Sigmoid colon (tissue), 7 donors: ENCODE data around the gene IL1RAPL1. TPM values are rescaled to one million over a fixed set of nuclear protein-coding genes. Genes with fewer than 3 reads are reported as not detected.

ENCODE experiments used
- DNase-seq: peaks from one replicate; pipeline ENCODE4 v3.0.0-alpha.2; 2019
- H3K27ac ChIP-seq, 4 donors: fragments of 200-600 bp; sonication (generic); one replicate each; pipeline ENCODE4 v1.5.1; 2016 to 2019; ENCODE audit warnings: mild to moderate bottlenecking in 1 of 4
- H3K27me3 ChIP-seq, 3 donors: fragments of 200-600 bp; sonication (generic); one replicate each; pipeline ENCODE4 v1.5.1; 2019; ENCODE audit warnings: mild to moderate bottlenecking in 1 of 3
- H3K36me3 ChIP-seq, 4 donors: fragments of 200-600 bp; sonication (generic); one replicate each; pipeline ENCODE4 v1.5.1; 2016 to 2019
- H3K4me1 ChIP-seq, 4 donors: fragments of 200-600 bp; sonication (generic); one replicate each; pipeline ENCODE4 v1.5.1; 2017 to 2019
- H3K4me3 ChIP-seq, 4 donors: fragments of 200-600 bp; sonication (generic); one replicate each; pipeline ENCODE4 v1.5.1; 2017 to 2019; ENCODE audit warnings: mild to moderate bottlenecking in 2 of 4, moderate library complexity in 1 of 4
- H3K9me3 ChIP-seq, 4 donors: fragments of 200-600 bp in 3 of 4; sonication (generic) in 3 of 4; one replicate each; pipeline versions ENCODE4 v1.5.1 to v1.6.1; 2013 to 2019
- EP300 ChIP-seq, 4 donors: sonication (generic); formaldehyde crosslinking; IDR thresholded peaks; one replicate each; pipeline ENCODE4 v1.6.1; 2017; ENCODE audit warnings: antibody characterized with exemption in 4 of 4
- POLR2A ChIP-seq, 2 donors: fragments of 450-650 bp; IDR thresholded peaks; one replicate each; pipeline ENCODE4 v1.6.1; 2016; ENCODE audit warnings: antibody characterized with exemption in 2 of 2, mild to moderate bottlenecking in 2 of 2, moderate library complexity in 2 of 2
- POLR2AphosphoS5 ChIP-seq, 4 donors: sonication (generic); formaldehyde crosslinking; IDR thresholded peaks; one replicate each; pipeline ENCODE4 v1.6.1; 2017; ENCODE audit warnings: antibody characterized with exemption in 4 of 4
- WGBS, 2 donors: extraction: QIAGEN DNeasy Blood & Tissue Kit; methylation state at CpG; one replicate each; pipeline ENCODE4 v1.1.7; 2013; 5-methylcytosine and 5-hydroxymethylcytosine counted together
- intact Hi-C: fragments of 100-400 bp; cut with DNase I; formaldehyde crosslinking; loops from one replicate; pipeline ENCODE4 v1.15.1; 2023
- polyA plus RNA-seq, 3 donors: library from polyadenylated mRNA; stranded (reverse); fragments of 200-250 nt; gene quantifications; one replicate each; pipeline ENCODE4 v1.2.3, GENCODE V29; 2013
- total RNA-seq, 4 donors: library from RNA; depleted of rRNA; stranded (reverse); fragments of >200 nt; gene quantifications; one replicate each; pipeline ENCODE4 v1.1.0, GENCODE V29; 2016
- TF ChIP-seq, protein P1 (sequence below), 4 experiments: fragments of 450-650 bp in 3 of 4; fragments of 200-600 bp in 1 of 4; IDR thresholded peaks; one replicate each; pipeline ENCODE4 v1.5.1; 2016 to 2019; ENCODE audit warnings: antibody characterized with exemption in 4 of 4, mild to moderate bottlenecking in 3 of 4, moderate library complexity in 2 of 4
- donor health status: healthy with polysubstance abuse.
- donor health status: Bipolar disorder and iron deficiency.
- donor health status: healthy.

IL1RAPL1 gene
- total and polyA plus RNA-seq, 7 donors = 0.07 to 2.5 (median 1.2) TPM; not detected in 2

DNA sequence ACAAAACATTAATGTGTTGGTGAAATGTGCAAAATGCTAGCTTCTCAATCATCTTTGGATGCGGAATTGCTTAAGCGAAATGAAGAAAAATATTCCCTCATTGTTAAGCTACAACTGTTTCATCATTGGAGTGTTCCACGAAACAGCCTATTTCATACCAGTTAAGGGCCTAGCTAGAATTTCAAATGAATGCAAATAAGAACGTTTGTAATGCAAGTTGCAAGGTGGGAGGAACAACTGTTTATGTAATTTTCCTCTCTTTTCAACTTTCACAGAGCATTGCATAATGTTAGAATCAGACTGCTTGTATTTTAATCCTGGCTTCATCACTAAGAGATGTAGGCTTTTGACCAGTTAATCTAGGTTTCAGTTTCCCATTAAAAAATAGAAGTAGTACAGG is 480.1 kb downstream of the IL1RAPL1 start:
- WGBS, 2 donors = 71 to 73% methylated on average over 4 of the region's 4 CpGs

DNA sequence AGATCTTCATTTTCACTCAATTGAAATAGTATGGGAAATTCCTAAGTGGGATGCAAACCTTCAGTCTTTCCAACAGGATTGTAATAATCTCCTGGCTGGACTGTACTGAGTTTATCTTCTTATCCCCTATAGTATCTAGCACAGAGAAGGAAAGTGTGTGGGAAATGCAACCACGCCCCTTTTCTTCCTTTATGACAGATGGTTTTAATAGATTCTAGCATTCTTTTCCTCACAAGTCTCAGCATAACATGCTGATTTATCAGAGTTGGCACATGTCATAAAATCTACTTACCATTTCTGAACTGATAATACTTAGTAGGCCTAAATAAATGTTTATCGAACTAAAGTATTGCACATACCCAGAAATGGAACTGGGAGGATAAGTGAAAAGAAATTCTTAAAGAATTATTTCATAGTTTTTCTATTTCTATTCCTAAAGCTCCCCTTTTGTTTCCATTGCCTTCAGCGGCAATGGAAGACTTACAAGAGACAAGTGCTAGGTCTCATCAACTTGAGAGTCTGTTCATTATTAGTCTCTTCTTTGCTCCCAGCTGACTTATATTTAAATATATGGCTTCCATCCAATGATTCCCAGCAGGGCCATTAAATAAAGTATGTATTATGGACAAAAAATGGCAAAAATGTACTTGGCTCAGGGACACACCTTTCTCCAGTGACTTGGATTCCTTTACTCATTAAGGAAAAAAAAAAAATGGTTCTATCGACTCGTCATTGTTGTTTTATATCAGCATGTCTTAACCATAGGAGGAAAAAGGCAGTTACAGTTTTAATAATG is 484.5 kb downstream of the IL1RAPL1 start:
- 79 to 86% methylated on average over 5 of the region's 5 CpGs for WGBS, 2 donors
- H3K36me3 ChIP-seq = no peaks in the 10 kb centered on the region
- intact Hi-C loops = no loop called here

More for the DNA sequence above, 480.1 kb downstream of the IL1RAPL1 start:
- H3K9me3 ChIP-seq = no peaks in the 10 kb centered on the region
- no peak for TF ChIP-seq POLR2A (IDR thresholded peaks at IDR 0.05)
- TF ChIP-seq, protein P1, sequence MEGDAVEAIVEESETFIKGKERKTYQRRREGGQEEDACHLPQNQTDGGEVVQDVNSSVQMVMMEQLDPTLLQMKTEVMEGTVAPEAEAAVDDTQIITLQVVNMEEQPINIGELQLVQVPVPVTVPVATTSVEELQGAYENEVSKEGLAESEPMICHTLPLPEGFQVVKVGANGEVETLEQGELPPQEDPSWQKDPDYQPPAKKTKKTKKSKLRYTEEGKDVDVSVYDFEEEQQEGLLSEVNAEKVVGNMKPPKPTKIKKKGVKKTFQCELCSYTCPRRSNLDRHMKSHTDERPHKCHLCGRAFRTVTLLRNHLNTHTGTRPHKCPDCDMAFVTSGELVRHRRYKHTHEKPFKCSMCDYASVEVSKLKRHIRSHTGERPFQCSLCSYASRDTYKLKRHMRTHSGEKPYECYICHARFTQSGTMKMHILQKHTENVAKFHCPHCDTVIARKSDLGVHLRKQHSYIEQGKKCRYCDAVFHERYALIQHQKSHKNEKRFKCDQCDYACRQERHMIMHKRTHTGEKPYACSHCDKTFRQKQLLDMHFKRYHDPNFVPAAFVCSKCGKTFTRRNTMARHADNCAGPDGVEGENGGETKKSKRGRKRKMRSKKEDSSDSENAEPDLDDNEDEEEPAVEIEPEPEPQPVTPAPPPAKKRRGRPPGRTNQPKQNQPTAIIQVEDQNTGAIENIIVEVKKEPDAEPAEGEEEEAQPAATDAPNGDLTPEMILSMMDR (IDR thresholded peaks at IDR 0.05) = no peak
- TF ChIP-seq EP300 (IDR thresholded peaks at IDR 0.05) = no peak
- no peak for TF ChIP-seq POLR2AphosphoS5 (IDR thresholded peaks at IDR 0.05)
- no peak overlapping the region for H3K4me3 ChIP-seq
- no peak for DNase-seq
- H3K4me1 ChIP-seq = no peaks in the 10 kb centered on the region
- intact Hi-C loops = no loop called here
- H3K27ac ChIP-seq = no peak overlapping the region
- H3K27me3 ChIP-seq = no peaks in the 10 kb centered on the region
- H3K36me3 ChIP-seq = no peaks in the 10 kb centered on the region

DNA sequence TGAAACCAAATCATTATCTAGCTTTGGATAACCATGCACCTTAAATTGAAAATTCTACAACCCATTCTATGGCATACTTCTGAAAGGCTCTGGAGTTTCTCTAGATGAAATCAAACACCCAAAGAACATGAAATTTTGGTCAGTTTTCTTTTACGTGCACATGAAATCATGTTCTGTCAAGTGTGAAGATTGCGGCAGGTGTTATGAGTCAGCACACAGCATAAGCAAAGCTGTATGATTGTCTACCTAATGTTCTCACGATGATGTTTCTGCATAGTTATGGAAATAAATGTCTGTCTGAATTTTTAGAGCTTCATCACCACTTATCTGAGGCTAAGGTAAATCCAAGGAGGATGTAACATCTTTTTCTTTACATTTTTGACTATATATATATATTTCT is 495.3 kb downstream of the IL1RAPL1 start:
- Histone ChIP-seq H3K36me3 (no peaks in the 10 kb centered on the region), H3K4me1 (no peaks in the 10 kb centered on the region), H3K4me3 (no peak overlapping the region), H3K27me3 (no peaks in the 10 kb centered on the region), H3K27ac (no peak overlapping the region), H3K9me3 (no peaks in the 10 kb centered on the region)
- TF ChIP-seq, protein P1 (IDR thresholded peaks at IDR 0.05) = no peak
- TF ChIP-seq POLR2AphosphoS5 (IDR thresholded peaks at IDR 0.05) = no peak
- TF ChIP-seq POLR2A (IDR thresholded peaks at IDR 0.05) = no peak
- no peak for TF ChIP-seq EP300 (IDR thresholded peaks at IDR 0.05)
- intact Hi-C loops = no loop called here
- DNase-seq = no peak
- WGBS, 2 donors = 81 to 83% methylated on average over 3 of the region's 3 CpGs

More for the DNA sequence above, 484.5 kb downstream of the IL1RAPL1 start:
- H3K9me3 ChIP-seq = no peaks in the 10 kb centered on the region
- H3K27ac ChIP-seq = no peak overlapping the region
- TF ChIP-seq POLR2AphosphoS5 (IDR thresholded peaks at IDR 0.05) (no peak), EP300 (IDR thresholded peaks at IDR 0.05) (no peak), POLR2A (IDR thresholded peaks at IDR 0.05) (no peak)
- TF ChIP-seq, protein P1 (IDR thresholded peaks at IDR 0.05) = no peak
- H3K4me3 ChIP-seq = no peak overlapping the region
- no peaks in the 10 kb centered on the region for H3K27me3 ChIP-seq
- no peaks in the 10 kb centered on the region for H3K4me1 ChIP-seq
- DNase-seq = no peak

DNA sequence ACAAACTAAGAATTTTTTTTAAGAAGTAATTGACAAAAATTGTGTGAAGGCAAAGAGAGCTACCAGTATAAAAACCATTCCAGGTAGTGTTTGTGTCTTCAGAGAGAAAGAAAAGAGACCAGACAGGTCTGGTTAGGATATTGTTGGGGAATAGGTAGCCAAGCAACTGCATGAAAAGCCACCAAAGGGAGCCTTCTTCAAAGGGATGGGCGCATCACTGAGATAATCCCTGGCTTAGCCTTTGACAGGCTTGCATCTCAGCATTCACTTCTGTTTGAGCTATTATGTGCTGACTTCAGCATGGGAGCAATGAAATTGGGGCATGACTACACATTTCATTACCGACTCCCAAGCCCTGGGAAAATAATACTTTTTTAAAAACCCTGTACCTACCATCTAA is 496.6 kb downstream of the IL1RAPL1 start:
- no peaks in the 10 kb centered on the region for H3K36me3 ChIP-seq
- 80% methylated on average over 2 of the region's 2 CpGs for WGBS, 2 donors

More for the DNA sequence above, 496.6 kb downstream of the IL1RAPL1 start:
- no peak for DNase-seq
- TF ChIP-seq EP300 (IDR thresholded peaks at IDR 0.05) (no peak), POLR2AphosphoS5 (IDR thresholded peaks at IDR 0.05) (no peak), POLR2A (IDR thresholded peaks at IDR 0.05) (no peak)
- TF ChIP-seq, protein P1 (IDR thresholded peaks at IDR 0.05) = no peak
- no peaks in the 10 kb centered on the region for H3K4me1 ChIP-seq
- H3K9me3 ChIP-seq = no peaks in the 10 kb centered on the region
- no peaks in the 10 kb centered on the region for H3K27me3 ChIP-seq
- no peak overlapping the region for H3K4me3 ChIP-seq
- intact Hi-C loops = no loop called here
- H3K27ac ChIP-seq = no peak overlapping the region
